ENCODE measurements around the gene FGF8.

DNA sequence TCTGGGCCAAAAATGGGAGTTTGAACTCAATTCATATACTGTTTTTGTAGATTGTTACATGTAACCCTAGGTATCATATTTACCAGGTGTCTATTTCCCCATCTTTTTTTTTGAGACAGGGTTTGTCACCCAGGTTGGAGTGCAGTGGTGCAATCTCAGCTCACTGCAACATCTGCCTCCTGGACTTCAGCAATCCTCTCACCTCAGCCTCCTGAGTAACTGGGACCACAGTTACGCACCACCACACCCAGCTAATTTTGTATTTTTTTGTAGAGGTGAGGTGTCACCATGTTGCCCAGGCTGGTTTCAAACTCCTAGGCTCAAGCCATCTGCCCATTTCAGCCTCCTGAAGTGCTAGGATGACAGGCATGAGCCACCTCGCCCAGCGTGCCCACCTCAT lies 52.7 kb downstream of the FGF8 start:
- TF ChIP-seq ARNT (IDR thresholded peaks at IDR 0.05), result no peak
- no peak for TF ChIP-seq CTBP1 (IDR thresholded peaks at IDR 0.05; ENCODE audit: borderline replicate concordance)
- no peak for TF ChIP-seq SP1 (IDR thresholded peaks at IDR 0.05)
- TF ChIP-seq ZNF384 (IDR thresholded peaks at IDR 0.05), result no peak
- TF ChIP-seq TARDBP (IDR thresholded peaks at IDR 0.05), result no peak
- no peak for TF ChIP-seq BHLHE40 (IDR thresholded peaks at IDR 0.05; ENCODE audit: borderline replicate concordance)
- no peak for TF ChIP-seq L3MBTL2 (conservative IDR thresholded peaks at IDR 0.05)
- TF ChIP-seq FOXM1 (IDR thresholded peaks at IDR 0.05; ENCODE audit: borderline replicate concordance), result no peak
- TF ChIP-seq HDGF (IDR thresholded peaks at IDR 0.05; ENCODE audit: borderline replicate concordance), result no peak
- TF ChIP-seq LEF1 (IDR thresholded peaks at IDR 0.05; ENCODE audit: borderline replicate concordance), result no peak
- TF ChIP-seq FOXK2 (IDR thresholded peaks at IDR 0.05), result no peak

Measured in HEK293T (cell line).